HCT116 (cell line): ENCODE data around the gene ZNF148. TPM values are rescaled to one million over a fixed set of nuclear protein-coding genes. Genes with fewer than 3 reads are reported as not detected.

Experiments used
- ATAC-seq: fragments of 200-7000 bp; cut with Tn5 transposase; 2 replicates; pipeline ENCODE4 v1.9.1; 2020; ENCODE audit warnings: mild to moderate bottlenecking, moderate library complexity
- BruUV-seq: library from RNA; stranded (reverse); fragments of 400-500 nt; replicated peaks from 2 replicates; lab custom pipeline; 2021; lab: Mats Ljungman, UMichigan
- CTCF ChIA-PET: fragments of 300-600 bp; sonication (Branson Sonifier 250); formaldehyde crosslinking; loops from one replicate; lab custom pipeline; 2021; ENCODE audit warnings: antibody characterized with exemption; lab: Charles Lee
- POLR2A ChIA-PET: fragments of 300-600, 350-600 bp; sonication (Branson Sonifier 250); formaldehyde crosslinking; loops from one replicate; lab custom pipeline; 2021; ENCODE audit warnings: antibody characterized with exemption; lab: Charles Lee
- RAD21 ChIA-PET, 2 experiments: fragments of 300-600 bp; sonication (Branson Sonifier 250); formaldehyde crosslinking; loops; one replicate each; lab custom pipeline; 2023; ENCODE audit warnings: low total read pairs in 2 of 2; ENCODE audit not compliant: uncharacterized antibody in 2 of 2, unreplicated experiment in 2 of 2, low non-redundant PET in 1 of 2; lab: Charles Lee
- DNase-seq: peaks from one replicate; pipeline ENCODE4 v3.0.0-alpha.2; 2010; ENCODE audit warnings: low read depth, low spot score
- H2AFZ ChIP-seq: fragments of 200-600 bp; shearing (Covaris generic), sonication (generic); 2 replicates; pipeline ENCODE4 v1.6.1; 2017; ENCODE audit warnings: low read depth, mixed run types, mixed read lengths, antibody characterized with exemption, low read length; ENCODE audit not compliant: poor library complexity, severe bottlenecking
- H3K27ac ChIP-seq: 2 replicates; pipeline ENCODE4 v1.5.1; 2012; ENCODE audit warnings: low read depth, low read length
- H3K27me3 ChIP-seq: fragments of 200-600 bp; sonication (generic); 2 replicates; pipeline ENCODE4 v1.6.1; 2016; ENCODE audit warnings: mixed run types, low read length, mixed read lengths; ENCODE audit not compliant: insufficient read depth
- H3K36me3 ChIP-seq, 2 experiments: fragments of 200-500 bp in 1 of 2; fragments of 200-600 bp in 1 of 2; sonication (Bioruptor generic) in 1 of 2; sonication (generic) in 1 of 2; 2 replicates each; pipeline versions ENCODE4 v1.5.1 to v1.6.1; 2014 to 2016; ENCODE audit warnings: low read length in 2 of 2, inconsistent platforms in 1 of 2, mixed read lengths in 1 of 2, mixed run types in 1 of 2; ENCODE audit not compliant: insufficient read depth in 2 of 2, control insufficient read depth in 1 of 2
- H3K4me1 ChIP-seq, 2 experiments: fragments of 200-600 bp in 1 of 2; sonication (generic) in 1 of 2; 2 replicates each; pipeline versions ENCODE4 v1.5.1 to v1.6.1; 2012 to 2017; ENCODE audit warnings: low read length in 2 of 2, inconsistent platforms in 1 of 2, mild to moderate bottlenecking in 1 of 2, mixed read lengths in 1 of 2, mixed run types in 1 of 2, moderate library complexity in 1 of 2; ENCODE audit not compliant: insufficient read depth in 2 of 2, control insufficient read depth in 1 of 2
- H3K4me2 ChIP-seq: fragments of 200-600 bp; sonication (generic); 2 replicates; pipeline ENCODE4 v1.6.1; 2017; ENCODE audit warnings: mixed run types, low read length, mixed read lengths
- H3K4me3 ChIP-seq, 2 experiments: fragments of 200-600 bp in 1 of 2; sonication (generic) in 1 of 2; replicated peaks in 1 of 2; 2 replicates each; pipeline ENCODE4 v1.5.1; 2011 to 2016; ENCODE audit warnings: low read length in 2 of 2, control low read depth in 1 of 2, low read depth in 1 of 2, mild to moderate bottlenecking in 1 of 2, mixed read lengths in 1 of 2, mixed run types in 1 of 2
- H3K79me2 ChIP-seq: fragments of 200-600 bp; sonication (generic); 2 replicates; pipeline ENCODE4 v1.6.1; 2017; ENCODE audit warnings: mild to moderate bottlenecking, mixed run types, low read length, moderate library complexity, mixed read lengths; ENCODE audit not compliant: insufficient read depth
- H3K9ac ChIP-seq: fragments of 200-600 bp; sonication (generic); 2 replicates; pipeline ENCODE4 v1.6.1; 2016; ENCODE audit warnings: low read length, mixed read lengths
- H3K9me2 ChIP-seq: fragments of 200-600 bp; sonication (generic), shearing (Covaris generic); 2 replicates; pipeline ENCODE4 v1.6.1; 2017; ENCODE audit warnings: mixed run types, mild to moderate bottlenecking, moderate library complexity; ENCODE audit not compliant: insufficient read depth
- H3K9me3 ChIP-seq, 2 experiments: fragments of 200-500 bp in 1 of 2; fragments of 200-600 bp in 1 of 2; sonication (Bioruptor generic) in 1 of 2; sonication (generic) in 1 of 2; 2 replicates each; pipeline ENCODE4 v1.6.1; 2014 to 2017; ENCODE audit warnings: low read length in 2 of 2, mixed read lengths in 2 of 2, inconsistent platforms in 1 of 2, low read depth in 1 of 2, mild to moderate bottlenecking in 1 of 2, mixed run types in 1 of 2, moderate library complexity in 1 of 2; ENCODE audit not compliant: control insufficient read depth in 1 of 2, insufficient read depth in 1 of 2
- H4K20me1 ChIP-seq: fragments of 200-600 bp; sonication (generic), shearing (Covaris generic); 2 replicates; pipeline ENCODE4 v1.6.1; 2017; ENCODE audit warnings: mixed run types, mild to moderate bottlenecking, moderate library complexity; ENCODE audit not compliant: insufficient read depth
- CBX3 ChIP-seq: IDR thresholded peaks from 2 replicates; pipeline ENCODE4 v1.6.1; 2012; ENCODE audit warnings: low read depth
- CEBPB ChIP-seq: IDR thresholded peaks from 2 replicates; pipeline ENCODE4 v1.6.1; 2012; ENCODE audit warnings: low read depth
- EGR1 ChIP-seq: IDR thresholded peaks from 2 replicates; pipeline ENCODE4 v1.6.1; 2012; ENCODE audit warnings: low read depth
- ELF1 ChIP-seq: IDR thresholded peaks from 2 replicates; pipeline ENCODE4 v1.6.1; 2012; ENCODE audit warnings: low read depth, borderline replicate concordance
- EZH2 ChIP-seq: fragments of 200-600 bp; sonication (generic); IDR thresholded peaks from 2 replicates; pipeline ENCODE4 v1.6.1; 2017; ENCODE audit warnings: antibody characterized with exemption, mixed run types
- JUND ChIP-seq: IDR thresholded peaks from 2 replicates; pipeline ENCODE4 v1.6.1; 2012
- MAX ChIP-seq: IDR thresholded peaks from 2 replicates; pipeline ENCODE4 v1.6.1; 2012
- POLR2A ChIP-seq: IDR thresholded peaks from 2 replicates; pipeline ENCODE4 v1.7.0; 2011; ENCODE audit warnings: borderline replicate concordance; ENCODE audit not compliant: insufficient read depth, insufficient read length; ENCODE audit errors: extremely low read depth
- POLR2AphosphoS5 ChIP-seq: IDR thresholded peaks from 2 replicates; pipeline ENCODE4 v1.6.1; 2011; ENCODE audit warnings: mild to moderate bottlenecking, low read depth, low read length, moderate library complexity
- RAD21 ChIP-seq: IDR thresholded peaks from 2 replicates; pipeline ENCODE4 v1.6.1; 2012; ENCODE audit warnings: low read depth, mild to moderate bottlenecking
- REST ChIP-seq: IDR thresholded peaks from 2 replicates; pipeline ENCODE4 v1.6.1; 2012; ENCODE audit warnings: low read depth
- SIN3A ChIP-seq: IDR thresholded peaks from 2 replicates; pipeline ENCODE4 v1.6.1; 2012; ENCODE audit warnings: low read depth
- SP1 ChIP-seq: IDR thresholded peaks from 2 replicates; pipeline ENCODE4 v1.6.1; 2012; ENCODE audit warnings: low read depth
- TCF7L2 ChIP-seq: IDR thresholded peaks from 2 replicates; pipeline ENCODE4 v1.7.0; 2011; ENCODE audit warnings: borderline replicate concordance, inconsistent platforms; ENCODE audit not compliant: insufficient read depth, insufficient read length; ENCODE audit errors: extremely low read depth
- YY1 ChIP-seq: IDR thresholded peaks from 2 replicates; pipeline ENCODE4 v1.6.1; 2011; ENCODE audit warnings: low read length, low read depth, moderate library complexity, mild to moderate bottlenecking; ENCODE audit not compliant: insufficient replicate concordance; ENCODE audit errors: extremely low read depth
- ZNF274 ChIP-seq: fragments of 200-500 bp; sonication (Bioruptor generic); IDR thresholded peaks from 2 replicates; pipeline ENCODE4 v1.6.1; 2014; ENCODE audit warnings: mild to moderate bottlenecking, low read depth, low read length, inconsistent platforms
- intact Hi-C: fragments of 100-400 bp; cut with micrococcal nuclease; formaldehyde crosslinking; loops from 2 replicates; pipeline ENCODE4 v1.10.0; 2022
- total RNA-seq: library from RNA; stranded (reverse); gene quantifications from one replicate; pipeline ENCODE4 v1.2.1, GENCODE V29; 2021; ENCODE audit not compliant: unreplicated experiment

The ZNF148 gene
- total RNA-seq, 1 experiment from 2014 or later = 35.0 TPM

GRCh38 chr3:125403789-125404188 is 28.7 kb upstream of the ZNF148 start:
- no peaks in the 10 kb centered on the region for H3K27me3 ChIP-seq
- H3K4me3 ChIP-seq = no peak overlapping the region
- POLR2A ChIA-PET = no interaction called here
- H3K27ac ChIP-seq = no peak overlapping the region
- no TSS peak for BruUV-seq
- no peak for TF ChIP-seq CBX3
- no peak for TF ChIP-seq ZNF274
- TF ChIP-seq POLR2A = no peak
- TF ChIP-seq YY1 = no peak
- no peak for TF ChIP-seq TCF7L2
- no peak for TF ChIP-seq RAD21
- no peak for TF ChIP-seq ELF1
- no peak for TF ChIP-seq SIN3A
- no peak for TF ChIP-seq SP1
- no peak for TF ChIP-seq REST
- no peak for TF ChIP-seq EZH2
- TF ChIP-seq JUND = no peak
- no peak for TF ChIP-seq POLR2AphosphoS5
- no peak for TF ChIP-seq MAX
- TF ChIP-seq CEBPB = no peak
- no peak for TF ChIP-seq EGR1
- RAD21 ChIA-PET = no interaction called here
- no peak overlapping the region for H2AFZ ChIP-seq
- no peaks in the 10 kb centered on the region for H3K36me3 ChIP-seq
- no peaks in the 10 kb centered on the region for H3K79me2 ChIP-seq
- no peaks in the 10 kb centered on the region for H4K20me1 ChIP-seq
- peaks cover 0 to 9% of the 10 kb centered on the region in 2 experiments; a peak in 2 of 4 replicates for H3K4me1 ChIP-seq
- H3K9me2 ChIP-seq = no peaks in the 10 kb centered on the region
- CTCF ChIA-PET = interaction anchor here (1.2 kb wide), 1 partner anchor 22 kb away, joined by 3 read pairs; no protein-coding TSS in a partner anchor
- ATAC-seq (peak; percentile 46), DNase-seq (no peak)
- H3K4me2 ChIP-seq = no peak overlapping the region
- no peaks in the 10 kb centered on the region for H3K9me3 ChIP-seq
- no peak overlapping the region for H3K9ac ChIP-seq
- intact Hi-C loops = no loop called here
